Esophagus muscularis mucosa (tissue), 4 donors: ENCODE results near the gene TDRD12. TPM values are rescaled to one million over a fixed set of nuclear protein-coding genes. Genes with fewer than 3 reads are reported as not detected.

ENCODE experiments used
- DNase-seq: peaks from one replicate; pipeline ENCODE4 v3.0.0-alpha.2; 2017; ENCODE audit errors: extremely low spot score
- H3K27ac ChIP-seq, 4 donors: fragments of 200-600 bp; sonication (generic); replicated peaks in 1 of 4; 1 replicate in 3 of 4; 2 replicates in 1 of 4; pipeline ENCODE4 v1.5.1; 2016 to 2019; ENCODE audit warnings: mild to moderate bottlenecking in 1 of 4
- H3K27me3 ChIP-seq, 4 donors: fragments of 200-600 bp; sonication (generic); one replicate each; pipeline versions ENCODE4 v1.5.1 to v1.6.0; 2016 to 2019
- H3K36me3 ChIP-seq, 4 donors: fragments of 200-600 bp; sonication (generic); one replicate each; pipeline ENCODE4 v1.5.1; 2016 to 2019
- H3K4me1 ChIP-seq, 4 donors: fragments of 200-600 bp; sonication (generic); one replicate each; pipeline ENCODE4 v1.5.1; 2016 to 2019
- H3K4me3 ChIP-seq, 4 donors: fragments of 200-600 bp; sonication (generic); 1 replicate in 2 of 4; 2 replicates in 2 of 4; pipeline ENCODE4 v1.5.1; 2016 to 2019; ENCODE audit warnings: mild to moderate bottlenecking in 4 of 4, moderate library complexity in 1 of 4
- H3K9me3 ChIP-seq, 4 donors: fragments of 200-600 bp; sonication (generic); 1 replicate in 3 of 4; 2 replicates in 1 of 4; pipeline ENCODE4 v1.5.1; 2016 to 2019
- CTCF ChIP-seq, 3 experiments: fragments of 200-600 bp in 2 of 3; fragments of 450-650 bp in 1 of 3; sonication (generic) in 2 of 3; IDR thresholded peaks; one replicate each; pipeline ENCODE4 v1.5.1; 2017 to 2019; ENCODE audit warnings: antibody characterized with exemption in 3 of 3, mild to moderate bottlenecking in 2 of 3, moderate library complexity in 1 of 3
- EP300 ChIP-seq: sonication (generic); formaldehyde crosslinking; IDR thresholded peaks from one replicate; pipeline ENCODE4 v1.6.1; 2017; ENCODE audit warnings: antibody characterized with exemption
- POLR2A ChIP-seq: fragments of 450-650 bp; IDR thresholded peaks from one replicate; pipeline ENCODE4 v1.6.1; 2017; ENCODE audit warnings: antibody characterized with exemption, moderate library complexity, mild to moderate bottlenecking, low read depth
- POLR2AphosphoS5 ChIP-seq, 2 donors: sonication (generic); formaldehyde crosslinking; IDR thresholded peaks; one replicate each; pipeline ENCODE4 v1.6.1; 2017; ENCODE audit warnings: antibody characterized with exemption in 2 of 2
- WGBS: methylation state at CpG from one replicate; pipeline ENCODE4 v1.1.5; 2018; 5-methylcytosine and 5-hydroxymethylcytosine counted together
- intact Hi-C: fragments of 100-400 bp; cut with DNase I; formaldehyde crosslinking; loops from one replicate; pipeline ENCODE4 v1.15.1; 2023
- total RNA-seq, 4 donors: library from RNA; depleted of rRNA; stranded (reverse); fragments of >200 nt; gene quantifications; one replicate each; pipeline versions ENCODE4 v1.1.0 to v1.2.1, GENCODE V29; 2016

The TDRD12 gene
- total RNA-seq, 4 donors from 2014 or later, result 0.83 to 1.6 (median 1.3) TPM; not detected in 1

- no peaks in the 10 kb centered on the region for H3K27me3 ChIP-seq
- DNase-seq, result no peak
- H3K36me3 ChIP-seq, result peaks cover 0 to 4% (median 0%) of the 10 kb centered on the region in 4 donors
- TF ChIP-seq CTCF (IDR thresholded peaks at IDR 0.05), result no peak
- no peak for TF ChIP-seq POLR2A
- no peak for TF ChIP-seq POLR2AphosphoS5 (IDR thresholded peaks at IDR 0.05)
- TF ChIP-seq EP300, result no peak
- no peak overlapping the region for H3K27ac ChIP-seq
- no peaks in the 10 kb centered on the region for H3K9me3 ChIP-seq
- WGBS, result 97% methylated on average over 2 of the region's 4 CpGs
- H3K4me1 ChIP-seq, result peaks cover 5 to 18% (median 16%) of the 10 kb centered on the region in 4 donors
- intact Hi-C loops, result no loop called here
- no peak overlapping the region for H3K4me3 ChIP-seq
These were observed 31.9 kb upstream of the TDRD12 start for GRCh38 chr19:32687681-32688080.

- H3K4me1 ChIP-seq, result peaks cover 12 to 24% (median 22%) of the 10 kb centered on the region in 4 donors
- no peak overlapping the region for H3K27ac ChIP-seq
- no peaks in the 10 kb centered on the region for H3K27me3 ChIP-seq
- DNase-seq, result no peak
- TF ChIP-seq POLR2AphosphoS5 (IDR thresholded peaks at IDR 0.05), result no peak
- no peak for TF ChIP-seq POLR2A
- TF ChIP-seq EP300, result no peak
- no peak for TF ChIP-seq CTCF (IDR thresholded peaks at IDR 0.05)
- H3K36me3 ChIP-seq, result peaks cover 0 to 4% (median 0%) of the 10 kb centered on the region in 4 donors
- intact Hi-C loops, result no loop called here
- WGBS, result 73% methylated on average over 1 of the region's 1 CpG
- no peaks in the 10 kb centered on the region for H3K9me3 ChIP-seq
- H3K4me3 ChIP-seq, result no peak overlapping the region
These were observed 31.3 kb upstream of the TDRD12 start for GRCh38 chr19:32688311-32688710.

- Histone ChIP-seq H3K27me3 (no peaks in the 10 kb centered on the region), H3K27ac (peak within 1 kb of the TSS; percentile 79 to 93 (median 86)), H3K4me3 (peak within 1 kb of the TSS; percentile 72 to 90 (median 88)), H3K9me3 (no peaks in the 10 kb centered on the region), H3K36me3 (peaks cover 0 to 6% (median 0%) of the 10 kb centered on the region in 4 donors), H3K4me1 (peaks cover 33 to 53% (median 52%) of the 10 kb centered on the region in 4 donors)
- DNase-seq, result peak; percentile 93
- TF ChIP-seq POLR2AphosphoS5 (IDR thresholded peaks at IDR 0.05) (peak; percentile 73 to 82), POLR2A (peak; percentile 38), CTCF (IDR thresholded peaks at IDR 0.05) (no peak)
- intact Hi-C loops, result no loop called here
- 17% methylated on average over 14 of the region's 32 CpGs for WGBS
These were observed 28.1 kb upstream of the TDRD12 start, which contains the start of gene NUDT19 for GRCh38 chr19:32691291-32691951. NUDT19 (plus strand) TSS chr19:32691821; CDS start chr19:32691961, 140 bp downstream.

GRCh38 chr19:32691952-32692726, 27.4 kb upstream of the TDRD12 start:
- no peak for TF ChIP-seq CTCF (IDR thresholded peaks at IDR 0.05)
- TF ChIP-seq EP300, result no peak
- TF ChIP-seq POLR2AphosphoS5 (IDR thresholded peaks at IDR 0.05), result peak in 1 of 2 donors; percentile 50
- no peak for TF ChIP-seq POLR2A
- intact Hi-C loops, result no loop called here
- 0% methylated on average over 2 of the region's 93 CpGs for WGBS
- no peaks in the 10 kb centered on the region for H3K27me3 ChIP-seq
- no peak for DNase-seq
- peak overlapping the region; percentile 79 to 93 (median 86) for H3K27ac ChIP-seq
- H3K4me1 ChIP-seq, result peaks cover 33 to 60% (median 56%) of the 10 kb centered on the region in 4 donors
- no peaks in the 10 kb centered on the region for H3K9me3 ChIP-seq
- H3K4me3 ChIP-seq, result peak overlapping the region; percentile 72 to 90 (median 88)
- H3K36me3 ChIP-seq, result peaks cover 0 to 6% (median 0%) of the 10 kb centered on the region in 4 donors
